GM23338 (cell line): Measurements from ENCODE around the gene ZCCHC24. TPM values are rescaled to one million over a fixed set of nuclear protein-coding genes. Genes with fewer than 3 reads are reported as not detected.
A peak's percentile ranks its signal among the peaks of the same experiment; 100 is the strongest.

Experiments used
- ATAC-seq: fragments of 200-7000 bp; cut with Tn5 transposase; 3 replicates; pipeline ENCODE4 v1.9.1; 2020
- DNase-seq: peaks from one replicate; pipeline ENCODE4 v3.0.0-alpha.2; 2015; ENCODE audit warnings: low spot score
- H2AFZ ChIP-seq: fragments of 200-600 bp; sonication (generic); 2 replicates; pipeline ENCODE4 v1.8.0; 2016; ENCODE audit warnings: antibody characterized with exemption, mild to moderate bottlenecking, moderate library complexity
- H3F3A ChIP-seq: fragments of 200-600 bp; sonication (generic); replicated peaks from 2 replicates; pipeline ENCODE4 v1.8.0; 2017; ENCODE audit warnings: antibody characterized with exemption, mixed run types, low read depth
- H3K27ac ChIP-seq: fragments of 200-600 bp; sonication (generic); 2 replicates; pipeline ENCODE4 v1.6.1; 2016; ENCODE audit warnings: low read depth
- H3K27me3 ChIP-seq: fragments of 200-600 bp; sonication (generic); 2 replicates; pipeline ENCODE4 v1.8.0; 2016; ENCODE audit warnings: mild to moderate bottlenecking, mixed run types, moderate library complexity; ENCODE audit not compliant: insufficient read depth
- H3K36me3 ChIP-seq: fragments of 200-600 bp; sonication (generic); 2 replicates; pipeline ENCODE4 v1.8.0; 2016; ENCODE audit warnings: mild to moderate bottlenecking; ENCODE audit not compliant: insufficient read depth
- H3K4me1 ChIP-seq: fragments of 200-600 bp; sonication (generic); 2 replicates; pipeline ENCODE4 v1.8.0; 2016; ENCODE audit warnings: mild to moderate bottlenecking, moderate library complexity; ENCODE audit not compliant: insufficient read depth
- H3K4me2 ChIP-seq: fragments of 200-600 bp; sonication (generic); 2 replicates; pipeline ENCODE4 v1.7.1; 2017; ENCODE audit warnings: mixed run types
- H3K4me3 ChIP-seq: fragments of 200-600 bp; sonication (generic); 2 replicates; pipeline ENCODE4 v1.6.1; 2016; ENCODE audit warnings: mixed run types
- H3K79me2 ChIP-seq: fragments of 200-600 bp; sonication (generic); replicated peaks from 2 replicates; pipeline ENCODE4 v1.8.0; 2017; ENCODE audit warnings: mild to moderate bottlenecking; ENCODE audit not compliant: insufficient read depth
- H3K9me2 ChIP-seq: fragments of 200-600 bp; sonication (generic); 2 replicates; pipeline ENCODE4 v1.8.0; 2017; ENCODE audit not compliant: insufficient read depth
- H4K20me1 ChIP-seq: fragments of 200-600 bp; sonication (generic); replicated peaks from 2 replicates; pipeline ENCODE4 v1.8.0; 2017; ENCODE audit warnings: mild to moderate bottlenecking; ENCODE audit not compliant: insufficient read depth
- H3K27ac Mint-ChIP-seq: 2 replicates; pipeline ENCODE4 v1.8.0; 2020; ENCODE audit warnings: inconsistent platforms, mild to moderate bottlenecking, moderate library complexity, mixed read lengths
- H3K27me3 Mint-ChIP-seq: 3 replicates; pipeline ENCODE4 v1.8.0; 2022; ENCODE audit warnings: low read depth, mild to moderate bottlenecking, moderate library complexity, mixed read lengths, inconsistent platforms; ENCODE audit not compliant: insufficient read depth, poor library complexity
- H3K36me3 Mint-ChIP-seq: 3 replicates; pipeline ENCODE4 v1.8.0; 2021; ENCODE audit warnings: low read depth, mild to moderate bottlenecking, inconsistent platforms, moderate library complexity, mixed read lengths
- H3K4me1 Mint-ChIP-seq: 3 replicates; pipeline ENCODE4 v1.8.0; 2020; ENCODE audit warnings: mild to moderate bottlenecking, inconsistent platforms, mixed read lengths
- H3K4me3 Mint-ChIP-seq: 3 replicates; pipeline ENCODE4 v1.8.0; 2021; ENCODE audit warnings: moderate library complexity, mild to moderate bottlenecking, inconsistent platforms, mixed read lengths
- H3K9me3 Mint-ChIP-seq: 3 replicates; pipeline ENCODE4 v1.8.0; 2020; ENCODE audit warnings: moderate library complexity, mild to moderate bottlenecking, inconsistent platforms, mixed read lengths
- CREB1 ChIP-seq: fragments of 250-450 bp; sonication (Bioruptor Pico); IDR thresholded peaks from 2 replicates; pipeline ENCODE4 v1.5.0; 2020; ENCODE audit warnings: low read depth, mild to moderate bottlenecking, moderate library complexity
- EZH2 ChIP-seq: fragments of 200-600 bp; sonication (generic); IDR thresholded peaks from one replicate; pipeline ENCODE4 v1.8.0; 2017; ENCODE audit warnings: antibody characterized with exemption, mild to moderate bottlenecking, low read depth; ENCODE audit not compliant: unreplicated experiment
- EZH2phosphoT487 ChIP-seq: fragments of 200-600 bp; sonication (generic); IDR thresholded peaks from one replicate; pipeline ENCODE4 v1.8.1; 2018; ENCODE audit warnings: antibody characterized with exemption; ENCODE audit not compliant: unreplicated experiment
- JUNB ChIP-seq: IDR thresholded peaks from one replicate; pipeline ENCODE4 v1.6.1; 2016; ENCODE audit warnings: antibody characterized with exemption; ENCODE audit not compliant: unreplicated experiment
- NANOG ChIP-seq: IDR thresholded peaks from 2 replicates; pipeline ENCODE4 v1.6.1; 2016; ENCODE audit warnings: antibody characterized with exemption, borderline replicate concordance
- POLR2AphosphoS5 ChIP-seq: IDR thresholded peaks from 2 replicates; pipeline ENCODE4 v1.6.1; 2016; ENCODE audit warnings: antibody characterized with exemption, low read depth
- STAT1 ChIP-seq: IDR thresholded peaks from one replicate; pipeline ENCODE4 v1.6.1; 2016; ENCODE audit warnings: antibody characterized with exemption; ENCODE audit not compliant: unreplicated experiment
- ZNF114 ChIP-seq: fragments of 250-450 bp; sonication (Bioruptor Pico); IDR thresholded peaks from 2 replicates; pipeline ENCODE4 v1.5.0; 2020; ENCODE audit warnings: mild to moderate bottlenecking, moderate library complexity
- ZNF331 ChIP-seq: fragments of 250-450 bp; sonication (Bioruptor Pico); IDR thresholded peaks from 2 replicates; pipeline ENCODE4 v1.5.0; 2020; ENCODE audit warnings: low read depth, mild to moderate bottlenecking, moderate library complexity
- ZNF462 ChIP-seq: fragments of 250-450 bp; sonication (Bioruptor Pico); IDR thresholded peaks from 2 replicates; pipeline ENCODE4 v1.5.0; 2020; ENCODE audit warnings: mild to moderate bottlenecking, moderate library complexity
- polyA plus RNA-seq: library from polyadenylated mRNA; unstranded; fragments of >200 nt; fragmentation: Nextera tagmentation; extraction: Ambion mirVana; gene quantifications from 2 replicates; pipeline ENCODE4 v1.2.1, GENCODE V29; 2016
- total RNA-seq: library from RNA; depleted of rRNA; stranded (reverse); fragments of >200 nt; shearing (Covaris generic); gene quantifications from 2 replicates; pipeline ENCODE4 v1.2.3, GENCODE V29; 2014
- TF ChIP-seq, protein P1 (sequence below): IDR thresholded peaks from 2 replicates; pipeline ENCODE4 v1.6.1; 2016; ENCODE audit warnings: antibody characterized with exemption
- TF ChIP-seq, protein P2 (sequence below), 2 experiments: fragments of 200-600 bp in 1 of 2; sonication (generic) in 1 of 2; conservative IDR thresholded peaks; 2 replicates each; pipeline versions ENCODE4 v1.5.1 to v1.6.1; 2016 to 2017; ENCODE audit warnings: antibody characterized with exemption in 2 of 2, low read depth in 2 of 2, mild to moderate bottlenecking in 2 of 2, moderate library complexity in 1 of 2
- TF ChIP-seq, protein P3 (sequence below): IDR thresholded peaks from one replicate; pipeline ENCODE4 v1.6.1; 2018; ENCODE audit warnings: antibody characterized with exemption; ENCODE audit not compliant: unreplicated experiment

Gene ZCCHC24
- total and polyA plus RNA-seq, 2 experiments from 2014 or later = 2.0 to 10.1 TPM

- H3K27ac ChIP-seq = no peak overlapping the region
- H3K36me3 ChIP-seq = no peaks in the 10 kb centered on the region
- ATAC-seq (no peak), DNase-seq (no peak)
- H3F3A ChIP-seq = no peaks in the 10 kb centered on the region
- no peaks in the 10 kb centered on the region for H3K9me2 ChIP-seq
- H4K20me1 ChIP-seq = no peaks in the 10 kb centered on the region
- no peak overlapping the region for H3K4me3 Mint-ChIP-seq
- H3K9me3 Mint-ChIP-seq = peaks cover 6% of the 10 kb centered on the region; the same call in 2 of the 3 replicates
- no peak overlapping the region for H3K4me2 ChIP-seq
- TF ChIP-seq ZNF462 (no peak), STAT1 (no peak), EZH2 (no peak), EZH2phosphoT487 (no peak), CREB1 (CRISPR knock-in tag) (no peak), POLR2AphosphoS5 (no peak), ZNF331 (CRISPR knock-in tag) (no peak), ZNF114 (CRISPR knock-in tag) (no peak), NANOG (no peak), JUNB (no peak)
- TF ChIP-seq, protein P1, sequence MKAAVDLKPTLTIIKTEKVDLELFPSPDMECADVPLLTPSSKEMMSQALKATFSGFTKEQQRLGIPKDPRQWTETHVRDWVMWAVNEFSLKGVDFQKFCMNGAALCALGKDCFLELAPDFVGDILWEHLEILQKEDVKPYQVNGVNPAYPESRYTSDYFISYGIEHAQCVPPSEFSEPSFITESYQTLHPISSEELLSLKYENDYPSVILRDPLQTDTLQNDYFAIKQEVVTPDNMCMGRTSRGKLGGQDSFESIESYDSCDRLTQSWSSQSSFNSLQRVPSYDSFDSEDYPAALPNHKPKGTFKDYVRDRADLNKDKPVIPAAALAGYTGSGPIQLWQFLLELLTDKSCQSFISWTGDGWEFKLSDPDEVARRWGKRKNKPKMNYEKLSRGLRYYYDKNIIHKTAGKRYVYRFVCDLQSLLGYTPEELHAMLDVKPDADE = no peak
- TF ChIP-seq, protein P2, sequence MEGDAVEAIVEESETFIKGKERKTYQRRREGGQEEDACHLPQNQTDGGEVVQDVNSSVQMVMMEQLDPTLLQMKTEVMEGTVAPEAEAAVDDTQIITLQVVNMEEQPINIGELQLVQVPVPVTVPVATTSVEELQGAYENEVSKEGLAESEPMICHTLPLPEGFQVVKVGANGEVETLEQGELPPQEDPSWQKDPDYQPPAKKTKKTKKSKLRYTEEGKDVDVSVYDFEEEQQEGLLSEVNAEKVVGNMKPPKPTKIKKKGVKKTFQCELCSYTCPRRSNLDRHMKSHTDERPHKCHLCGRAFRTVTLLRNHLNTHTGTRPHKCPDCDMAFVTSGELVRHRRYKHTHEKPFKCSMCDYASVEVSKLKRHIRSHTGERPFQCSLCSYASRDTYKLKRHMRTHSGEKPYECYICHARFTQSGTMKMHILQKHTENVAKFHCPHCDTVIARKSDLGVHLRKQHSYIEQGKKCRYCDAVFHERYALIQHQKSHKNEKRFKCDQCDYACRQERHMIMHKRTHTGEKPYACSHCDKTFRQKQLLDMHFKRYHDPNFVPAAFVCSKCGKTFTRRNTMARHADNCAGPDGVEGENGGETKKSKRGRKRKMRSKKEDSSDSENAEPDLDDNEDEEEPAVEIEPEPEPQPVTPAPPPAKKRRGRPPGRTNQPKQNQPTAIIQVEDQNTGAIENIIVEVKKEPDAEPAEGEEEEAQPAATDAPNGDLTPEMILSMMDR (conservative IDR thresholded peaks at IDR 0.05; ENCODE audit: low read depth in 2 of 2) = no peak
- TF ChIP-seq, protein P3, sequence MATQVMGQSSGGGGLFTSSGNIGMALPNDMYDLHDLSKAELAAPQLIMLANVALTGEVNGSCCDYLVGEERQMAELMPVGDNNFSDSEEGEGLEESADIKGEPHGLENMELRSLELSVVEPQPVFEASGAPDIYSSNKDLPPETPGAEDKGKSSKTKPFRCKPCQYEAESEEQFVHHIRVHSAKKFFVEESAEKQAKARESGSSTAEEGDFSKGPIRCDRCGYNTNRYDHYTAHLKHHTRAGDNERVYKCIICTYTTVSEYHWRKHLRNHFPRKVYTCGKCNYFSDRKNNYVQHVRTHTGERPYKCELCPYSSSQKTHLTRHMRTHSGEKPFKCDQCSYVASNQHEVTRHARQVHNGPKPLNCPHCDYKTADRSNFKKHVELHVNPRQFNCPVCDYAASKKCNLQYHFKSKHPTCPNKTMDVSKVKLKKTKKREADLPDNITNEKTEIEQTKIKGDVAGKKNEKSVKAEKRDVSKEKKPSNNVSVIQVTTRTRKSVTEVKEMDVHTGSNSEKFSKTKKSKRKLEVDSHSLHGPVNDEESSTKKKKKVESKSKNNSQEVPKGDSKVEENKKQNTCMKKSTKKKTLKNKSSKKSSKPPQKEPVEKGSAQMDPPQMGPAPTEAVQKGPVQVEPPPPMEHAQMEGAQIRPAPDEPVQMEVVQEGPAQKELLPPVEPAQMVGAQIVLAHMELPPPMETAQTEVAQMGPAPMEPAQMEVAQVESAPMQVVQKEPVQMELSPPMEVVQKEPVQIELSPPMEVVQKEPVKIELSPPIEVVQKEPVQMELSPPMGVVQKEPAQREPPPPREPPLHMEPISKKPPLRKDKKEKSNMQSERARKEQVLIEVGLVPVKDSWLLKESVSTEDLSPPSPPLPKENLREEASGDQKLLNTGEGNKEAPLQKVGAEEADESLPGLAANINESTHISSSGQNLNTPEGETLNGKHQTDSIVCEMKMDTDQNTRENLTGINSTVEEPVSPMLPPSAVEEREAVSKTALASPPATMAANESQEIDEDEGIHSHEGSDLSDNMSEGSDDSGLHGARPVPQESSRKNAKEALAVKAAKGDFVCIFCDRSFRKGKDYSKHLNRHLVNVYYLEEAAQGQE = no peak
- H3K4me3 ChIP-seq = no peak overlapping the region
- no peaks in the 10 kb centered on the region for H3K36me3 Mint-ChIP-seq
- H3K4me1 ChIP-seq = no peaks in the 10 kb centered on the region
- peaks cover 15% of the 10 kb centered on the region for H3K27me3 Mint-ChIP-seq
- H3K4me1 Mint-ChIP-seq = peaks cover 14% of the 10 kb centered on the region
- H3K27me3 ChIP-seq = no peaks in the 10 kb centered on the region
- H3K27ac Mint-ChIP-seq = no peak overlapping the region
- no peaks in the 10 kb centered on the region for H3K79me2 ChIP-seq
- peak overlapping the region; percentile 86; the same call in 1 of the 2 replicates for H2AFZ ChIP-seq
Measured at GRCh38 chr10:79490400-79491142, 45.1 kb upstream of the ZCCHC24 start.
